ENCODE measurements around the gene PTGER3.
"Not testable (repeated sequence)": the region's sequence is repeated elsewhere in the genome, so short reads cannot be mapped to it uniquely, and the experiment has no call there.

PTGER3 gene

DNA sequence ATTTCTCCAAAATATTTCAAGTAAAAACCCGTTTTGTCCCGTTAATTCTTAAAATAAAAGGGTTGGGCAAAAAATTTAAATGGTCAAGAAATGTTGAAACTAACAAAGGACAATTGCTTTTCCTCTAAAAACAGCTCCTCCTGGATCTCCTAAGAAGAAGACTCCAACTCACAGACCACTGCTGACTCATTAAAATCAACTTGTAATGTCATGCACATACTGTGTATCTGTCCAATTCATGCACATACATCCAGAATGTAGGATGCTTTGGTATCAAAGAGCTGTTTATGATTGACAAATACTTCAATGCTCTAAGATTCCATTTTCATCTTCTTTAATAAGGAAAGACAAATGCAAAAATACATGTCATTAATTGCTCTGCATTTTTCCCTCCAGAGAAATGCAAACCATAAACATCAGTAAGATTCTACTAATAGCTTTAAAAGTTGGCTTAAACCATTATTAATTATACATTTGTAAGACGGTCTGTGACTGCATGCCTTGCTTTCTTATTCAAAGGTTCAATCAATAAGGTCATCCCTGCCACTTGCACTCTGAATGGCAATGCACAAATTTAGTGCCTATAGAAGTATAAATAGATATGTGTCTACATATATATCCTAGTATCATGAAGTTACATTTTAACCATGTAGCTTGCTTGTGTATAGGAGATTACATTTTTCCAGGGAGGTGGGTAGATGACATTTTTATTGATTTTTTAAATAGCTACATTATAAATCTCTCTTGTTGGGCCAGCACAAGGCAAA, 44.7 kb downstream of the PTGER3 start:
- no peak for DNase-seq

DNA sequence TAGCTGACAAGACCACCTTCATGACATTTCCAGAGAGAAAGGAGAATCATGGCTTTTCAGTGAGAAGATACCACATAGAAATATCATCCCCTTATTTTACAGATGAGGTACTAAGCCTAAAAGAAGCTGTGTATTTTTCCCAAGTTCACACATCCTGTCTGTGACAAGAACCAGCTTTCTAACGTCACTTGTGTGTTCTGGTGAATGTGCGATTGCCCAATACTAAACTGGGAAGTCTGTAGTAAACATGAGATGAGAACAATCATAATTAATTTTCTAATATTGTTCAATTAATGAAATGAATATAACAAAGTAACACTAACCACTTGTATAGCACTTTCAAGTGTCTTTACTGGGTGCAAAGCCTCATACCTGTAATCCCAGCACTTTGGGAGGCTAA, 46.0 kb downstream of the PTGER3 start:
- no peak for DNase-seq

DNA sequence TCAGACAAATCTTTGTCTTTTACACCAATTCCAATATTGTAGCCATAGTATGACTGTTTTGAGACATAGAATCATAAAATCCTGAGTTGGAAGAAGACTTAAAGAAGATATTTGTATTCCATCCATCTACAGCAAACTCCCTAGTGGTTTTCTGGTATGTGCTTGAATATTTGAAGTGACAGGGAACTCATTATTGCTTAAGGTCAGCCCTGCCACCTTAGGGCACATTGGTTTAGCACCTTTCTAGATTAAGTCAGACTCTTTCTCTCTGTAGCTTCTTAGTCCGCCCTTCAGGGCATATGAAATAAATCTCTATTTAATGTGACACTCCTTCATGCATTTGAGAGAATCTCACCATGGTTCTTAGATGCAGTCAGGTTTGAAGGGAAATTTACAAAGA, 49.8 kb downstream of the PTGER3 start:
- DNase-seq = no peak

DNA sequence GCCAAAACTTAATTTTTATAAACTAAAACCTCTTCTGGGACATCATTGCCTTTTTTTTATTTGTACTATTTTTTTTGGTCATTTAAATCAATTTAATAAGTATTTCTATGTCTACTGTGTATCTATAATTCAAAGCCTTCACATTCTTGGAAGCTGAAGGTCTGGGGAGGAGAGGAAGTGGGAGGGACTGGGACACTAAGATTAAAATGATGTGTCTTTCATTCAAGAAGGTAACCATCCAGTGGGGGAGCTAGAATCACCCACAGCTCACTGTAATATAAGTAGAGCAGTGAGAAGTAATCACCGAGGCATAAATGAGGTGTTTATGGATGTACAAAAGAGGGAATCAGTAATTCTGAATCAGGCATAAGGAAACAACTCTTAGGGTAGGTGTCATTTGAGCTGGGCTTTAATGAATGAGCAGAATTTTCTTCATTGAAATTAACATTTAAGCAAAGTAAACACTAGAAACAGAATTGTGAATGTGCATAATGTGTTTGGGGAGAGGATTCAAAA, 52.8 kb downstream of the PTGER3 start:
- DNase-seq = no peak

DNA sequence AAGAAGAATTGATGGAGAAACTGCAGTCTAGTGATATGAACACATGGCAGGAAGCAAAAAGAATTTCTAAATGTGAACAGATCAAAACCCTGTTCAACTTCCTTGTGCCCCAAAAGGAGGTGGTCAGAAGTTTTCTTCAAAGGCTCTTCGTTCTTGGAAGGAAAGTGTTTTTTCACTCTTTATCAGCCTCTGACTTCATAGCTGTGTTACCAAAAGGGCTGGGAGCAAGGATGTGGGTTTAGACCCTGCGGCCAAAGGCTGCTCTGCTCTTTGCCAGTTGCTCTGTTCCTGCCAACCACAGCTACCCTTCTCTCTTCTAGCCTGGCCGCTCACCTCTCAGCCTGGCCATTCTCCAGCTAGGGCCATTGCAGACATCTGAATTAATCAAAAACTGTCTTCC, 53.8 kb downstream of the PTGER3 start:
- no peak for DNase-seq

DNA sequence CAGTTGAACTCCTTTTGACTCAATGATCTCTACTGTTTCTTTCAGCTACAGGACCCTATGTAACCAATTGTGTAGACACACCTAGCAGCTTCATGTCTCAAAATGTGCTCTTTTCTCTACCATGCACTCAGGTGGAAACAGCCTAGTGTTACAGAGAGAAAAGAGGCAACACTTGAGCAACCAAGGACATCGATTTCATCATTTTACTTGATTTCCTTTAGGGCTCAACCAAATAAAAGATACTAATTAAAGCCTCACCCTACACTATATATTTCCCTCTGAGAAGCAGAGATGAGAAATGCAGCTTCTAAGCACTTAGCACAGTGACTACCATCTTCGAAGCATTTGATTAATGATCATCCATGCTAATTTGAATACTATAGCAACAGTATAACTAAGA, 55.1 kb downstream of the PTGER3 start:
- DNase-seq = no peak

DNA sequence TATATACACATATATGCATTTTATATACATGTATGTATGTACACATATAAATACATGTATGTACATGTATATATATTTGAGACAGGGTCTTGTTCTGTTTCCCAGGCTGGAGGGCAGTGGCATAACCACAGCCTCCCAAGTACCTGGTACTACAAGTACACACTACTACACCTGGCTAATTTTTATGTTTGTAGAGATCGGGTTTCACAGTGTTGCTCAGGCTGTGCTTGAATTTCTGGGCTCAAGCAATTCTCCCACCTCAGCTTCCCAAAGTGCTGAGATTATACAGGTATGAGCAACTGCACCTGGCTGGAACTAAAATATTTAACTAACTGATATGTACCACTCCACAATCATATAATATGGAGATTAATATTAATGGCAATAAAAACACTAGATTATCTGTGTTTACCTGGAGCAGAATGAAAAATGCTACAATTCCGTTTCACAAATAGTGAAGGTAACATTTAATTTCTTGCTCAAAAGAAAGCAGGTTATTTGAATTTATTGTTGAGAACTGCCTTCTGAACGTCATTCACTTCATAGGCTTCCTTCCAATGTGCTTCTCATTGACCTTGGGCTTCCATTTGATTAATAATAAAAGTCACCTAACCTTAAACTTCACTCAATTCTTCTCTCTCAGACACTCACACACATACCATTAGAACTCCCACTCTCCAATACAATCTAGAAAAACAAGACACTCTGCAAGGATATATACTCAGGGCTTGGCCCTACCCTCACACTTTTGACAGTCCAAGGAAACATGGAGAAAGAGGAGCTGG, 57.0 kb downstream of the PTGER3 start:
- no peak for DNase-seq

DNA sequence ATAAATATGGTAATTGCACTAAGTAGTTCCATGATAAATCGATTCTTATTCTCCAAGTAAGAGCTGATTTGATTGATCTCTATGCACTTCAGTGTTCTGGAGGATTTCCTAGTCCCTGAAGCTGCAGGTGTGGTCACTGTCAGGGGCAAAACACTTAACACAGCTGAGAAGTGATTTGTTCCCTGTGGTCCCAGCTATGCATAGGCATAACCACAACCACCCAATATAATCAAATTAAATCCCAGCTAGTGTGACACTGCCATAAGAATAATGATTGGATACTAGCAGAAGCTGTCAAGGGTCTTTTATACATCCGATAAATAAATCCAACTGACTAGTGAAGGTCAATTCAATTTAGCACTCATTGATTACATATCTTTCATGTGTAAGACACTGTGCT, 60.1 kb downstream of the PTGER3 start:
- DNase-seq = no peak

DNA sequence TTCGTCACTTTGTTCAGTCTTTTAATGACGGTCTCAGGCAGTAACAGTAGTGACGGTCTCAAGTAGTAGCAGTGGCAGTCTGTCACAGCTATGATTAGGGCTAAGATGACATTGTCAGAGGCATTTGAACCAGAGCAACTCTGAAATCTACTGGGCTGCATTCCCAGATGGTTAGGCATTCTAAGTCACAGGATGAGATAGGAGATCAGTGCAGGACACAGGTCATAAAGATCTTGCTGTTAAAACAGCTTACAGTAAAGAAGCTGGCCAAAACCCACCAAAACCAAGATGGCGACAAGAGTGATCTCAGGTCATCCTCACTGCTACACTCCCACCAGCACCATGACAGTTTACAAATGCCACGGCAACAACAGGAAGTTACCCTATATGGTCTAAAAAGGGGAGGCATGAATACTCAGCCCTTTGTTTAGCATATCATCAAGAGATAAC, 61.8 kb downstream of the PTGER3 start:
- not testable (repeated sequence) for DNase-seq

DNA sequence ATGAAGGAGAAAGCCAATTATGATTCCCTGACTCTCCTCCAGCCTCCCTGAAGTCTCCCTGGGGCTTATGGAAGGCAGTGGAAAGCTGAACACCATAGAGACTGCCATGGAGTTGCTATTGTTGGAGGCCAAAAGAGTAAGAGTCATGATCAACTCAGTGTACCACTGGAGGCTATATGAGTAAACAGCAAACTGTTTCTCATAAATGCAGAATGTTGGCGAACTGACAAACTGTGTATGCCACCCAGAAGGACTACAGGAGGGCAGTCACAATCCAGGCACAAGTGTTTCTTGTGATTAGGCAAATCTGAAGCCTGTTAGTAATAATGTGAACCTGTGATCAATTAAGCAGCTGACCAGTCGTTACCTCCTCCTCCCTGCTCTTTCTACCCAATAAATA, 62.3 kb downstream of the PTGER3 start:
- not testable (repeated sequence) for DNase-seq

DNA sequence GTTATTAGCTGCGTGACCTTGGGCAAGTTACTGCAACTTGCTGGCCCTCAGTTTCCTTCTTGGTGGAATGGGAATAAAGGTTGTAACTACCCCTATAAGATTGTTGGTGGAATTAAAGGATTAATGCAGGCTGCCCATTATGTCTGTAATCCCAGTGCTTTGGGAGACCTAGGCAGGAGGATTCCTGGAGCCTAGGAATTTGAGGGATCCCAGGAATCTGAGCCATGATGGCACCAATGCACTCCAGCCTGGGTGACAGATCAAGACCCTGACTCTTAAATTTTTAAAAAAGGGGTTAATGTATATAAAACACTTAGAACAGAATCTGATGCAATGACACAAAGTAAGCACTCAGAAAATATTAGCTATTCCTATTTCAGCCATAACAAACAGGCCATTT, 67.3 kb downstream of the PTGER3 start:
- no peak for DNase-seq

DNA sequence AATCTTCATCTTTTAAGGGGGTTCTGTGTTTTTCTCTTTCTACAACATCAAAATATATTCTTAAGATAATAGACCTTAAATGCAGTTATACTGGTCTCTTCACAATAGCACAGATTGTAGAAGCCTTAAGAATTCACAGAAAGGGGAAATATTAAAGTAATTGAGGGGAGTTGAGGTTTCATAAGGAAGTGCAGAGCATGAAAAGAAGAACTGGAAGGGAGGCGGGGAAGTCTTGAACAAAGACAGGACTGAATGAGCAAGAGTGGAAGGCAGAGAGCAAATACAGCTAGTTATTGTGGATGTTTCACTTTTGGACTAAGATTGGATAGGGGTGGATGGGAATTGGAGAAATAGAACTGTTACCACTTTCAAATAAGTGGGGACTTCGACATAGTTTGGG, 67.7 kb downstream of the PTGER3 start:
- DNase-seq = no peak

DNA sequence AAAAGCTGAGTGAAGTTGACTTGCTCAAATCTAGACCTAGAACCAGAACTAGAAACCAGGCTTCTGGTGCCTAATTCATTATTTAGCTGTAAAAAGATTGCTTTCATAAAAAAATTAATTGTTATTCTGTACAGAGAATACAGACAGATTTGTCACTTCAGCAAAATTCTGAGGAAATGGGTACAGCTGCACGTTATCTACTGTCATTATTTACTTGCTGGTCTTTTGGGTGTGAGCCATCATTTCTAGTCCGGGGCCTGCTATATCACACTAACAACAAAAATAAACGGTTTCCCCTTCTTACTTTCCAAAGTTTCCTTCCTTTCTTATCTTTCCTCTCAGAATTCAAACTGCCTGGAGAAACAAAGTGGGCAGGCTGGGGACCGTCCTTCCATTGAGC, 68.3 kb downstream of the PTGER3 start:
- DNase-seq = no peak

DNA sequence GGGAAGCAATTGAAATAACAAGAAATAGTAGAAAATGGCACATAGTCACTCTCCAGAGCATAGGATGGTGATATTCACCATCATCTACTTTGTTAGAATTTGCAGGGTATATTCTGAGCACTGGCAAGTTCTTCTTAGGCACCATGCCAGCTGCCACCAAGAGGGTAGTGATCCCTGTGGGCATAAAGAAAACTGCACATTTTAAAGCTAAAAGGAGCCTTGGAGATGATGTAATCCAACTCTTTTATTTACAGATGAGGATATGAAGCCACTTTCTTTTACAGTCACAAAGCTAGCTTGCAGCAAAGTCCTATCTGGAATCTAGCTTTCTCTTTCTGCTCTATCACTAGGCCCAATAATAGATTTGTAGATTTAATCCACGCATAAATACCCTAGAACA, 69.0 kb downstream of the PTGER3 start:
- no peak for DNase-seq

DNA sequence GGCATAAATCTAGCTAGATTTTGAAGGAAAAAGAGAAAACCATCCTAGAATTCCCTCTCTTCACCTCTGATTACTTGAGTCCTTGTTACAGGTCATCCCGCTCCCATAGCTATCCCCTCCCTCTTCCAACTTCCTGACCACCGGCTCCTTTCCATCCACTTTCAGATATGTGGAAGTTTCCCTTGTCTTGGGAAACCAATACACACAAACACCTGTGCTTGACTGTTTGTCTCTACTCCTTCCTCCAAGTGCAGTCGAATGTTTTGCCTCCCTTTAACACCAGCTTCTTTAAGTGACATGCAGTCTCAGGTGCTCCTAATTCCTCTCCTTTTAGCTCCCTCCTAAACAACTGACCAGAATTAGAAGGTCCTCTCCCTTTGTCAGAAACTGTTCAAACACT, 70.0 kb downstream of the PTGER3 start:
- DNase-seq = no peak

DNA sequence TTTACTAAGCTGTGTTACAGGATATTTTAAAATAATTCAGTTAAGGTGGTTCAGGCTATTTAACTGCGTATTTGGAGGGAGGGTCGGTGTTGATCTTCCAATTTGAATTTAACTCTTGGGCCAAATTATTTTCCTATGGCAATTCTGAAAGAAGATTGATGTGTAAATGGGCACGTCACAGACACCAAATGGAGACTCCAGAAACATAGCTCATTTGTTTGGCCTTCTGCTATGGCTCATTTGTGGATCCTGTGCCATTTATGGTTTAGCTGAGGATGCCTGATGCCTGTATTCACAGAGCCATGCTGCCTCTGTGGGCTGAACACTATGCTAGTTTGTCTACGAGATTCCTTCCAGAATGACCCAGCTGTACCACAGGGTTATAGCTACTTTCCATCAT, 70.6 kb downstream of the PTGER3 start:
- DNase-seq = no peak

DNA sequence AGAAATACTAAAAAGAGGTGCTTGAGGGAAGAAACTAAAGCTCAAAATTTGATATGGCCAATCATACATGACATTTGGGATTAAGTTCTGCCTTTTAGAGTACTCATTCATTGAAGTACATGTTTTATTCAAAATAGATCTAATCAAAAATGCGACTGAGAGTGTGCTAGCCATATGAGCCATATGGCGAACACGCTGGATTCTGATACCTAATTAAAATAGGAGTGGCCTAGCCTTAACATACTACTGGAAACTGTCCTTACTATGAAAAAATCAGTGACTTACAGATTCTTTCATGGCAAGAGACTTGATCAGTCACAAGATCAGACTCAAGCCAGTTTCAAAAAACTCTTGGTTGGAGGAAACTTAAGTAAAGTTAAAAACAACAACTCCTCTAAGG, 73.9 kb downstream of the PTGER3 start:
- no peak for DNase-seq

DNA sequence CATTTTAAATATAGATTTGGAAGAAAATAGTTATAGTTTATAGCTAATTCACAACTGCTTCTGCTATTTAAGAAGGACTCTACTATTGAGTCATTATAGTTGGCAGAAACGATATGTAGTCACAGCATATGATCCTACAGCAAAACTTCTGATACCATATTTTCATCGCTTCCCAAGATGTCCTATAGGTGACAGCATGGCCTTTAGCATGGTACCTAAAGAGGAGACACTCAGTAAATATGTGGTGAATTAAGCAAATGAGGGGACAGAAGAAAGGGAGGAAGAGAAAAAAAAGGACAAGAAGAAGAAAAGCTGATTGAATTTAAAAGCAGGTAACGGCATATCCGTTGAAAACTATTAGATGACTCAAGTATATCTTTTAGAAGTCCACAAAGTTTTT, 77.2 kb downstream of the PTGER3 start:
- no peak for DNase-seq

DNA sequence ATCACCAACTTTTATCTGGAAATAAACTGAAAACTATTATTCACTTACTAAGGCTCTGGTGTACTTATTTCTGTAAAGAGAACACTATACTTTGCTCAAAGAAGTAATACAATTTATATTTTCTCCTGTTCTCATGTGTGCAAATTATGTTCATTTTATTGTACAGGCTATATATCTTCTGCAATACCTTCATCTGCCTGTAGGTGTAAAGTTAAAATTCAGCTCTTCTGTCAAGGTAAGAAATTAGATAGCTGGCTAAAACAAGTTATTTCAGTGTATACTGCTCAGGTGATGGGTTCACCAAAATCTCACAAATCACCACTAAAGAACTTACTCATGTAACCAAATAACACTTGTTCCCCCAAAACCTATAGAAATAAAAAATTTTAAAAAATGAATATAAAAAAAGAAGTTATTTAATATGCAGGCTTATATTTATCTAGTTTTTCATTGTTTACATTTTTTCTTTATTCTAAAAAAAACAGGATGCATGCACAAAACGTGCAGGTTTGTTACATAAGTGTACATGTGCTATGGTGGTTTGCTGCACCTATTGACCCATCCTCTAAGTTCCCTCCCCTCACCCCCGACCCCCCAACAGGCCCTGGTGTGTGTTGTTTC, 81.5 kb downstream of the PTGER3 start:
- DNase-seq = no peak

DNA sequence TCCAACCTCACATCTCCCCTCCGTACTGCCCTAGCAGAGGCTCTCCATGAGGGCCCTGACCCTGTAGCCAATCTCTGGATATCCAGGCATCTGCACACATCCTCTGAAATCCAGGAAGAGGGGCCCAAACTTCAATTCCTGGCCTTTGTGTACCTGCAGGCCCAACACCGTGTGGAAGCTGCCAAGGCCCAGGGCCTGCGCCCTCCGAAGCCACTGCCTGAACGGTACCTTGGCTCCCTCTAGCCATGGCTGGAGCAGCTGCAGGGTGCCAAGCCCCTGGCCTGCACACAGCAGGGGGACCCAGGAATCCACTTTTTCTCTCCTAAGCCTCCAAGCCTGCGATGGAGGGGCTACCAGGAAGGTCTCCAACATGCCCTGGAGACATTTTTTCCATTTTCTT, 84.2 kb downstream of the PTGER3 start:
- DNase-seq = no peak

DNA sequence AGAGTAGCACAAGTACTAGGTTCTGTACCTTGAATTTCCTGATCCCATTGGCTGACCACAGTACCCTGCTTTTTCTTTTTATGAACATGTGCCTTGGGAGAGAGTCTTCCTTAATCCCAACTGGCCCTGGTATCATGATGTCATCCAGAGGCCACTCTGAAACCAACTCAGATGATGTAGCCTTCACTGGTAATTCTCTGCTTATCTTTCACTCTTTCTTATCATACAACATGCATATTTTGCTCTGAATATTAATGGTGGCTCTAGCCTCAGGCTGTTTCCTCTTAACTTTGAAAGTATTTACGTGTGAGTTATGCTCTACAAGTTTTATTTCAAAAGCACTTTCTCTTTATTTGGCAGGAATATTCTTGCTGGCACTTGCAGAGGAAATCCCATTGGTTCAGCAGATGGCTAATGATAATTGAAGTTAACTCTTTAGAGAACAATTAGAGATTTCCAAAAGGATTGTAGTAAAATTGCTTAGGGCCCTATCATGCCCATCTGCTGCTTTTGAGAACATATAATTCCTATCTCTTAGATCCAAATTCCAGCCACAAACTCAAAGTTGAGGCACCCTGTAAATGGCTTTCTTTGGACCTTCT, 86.1 kb downstream of the PTGER3 start:
- no peak for DNase-seq

DNA sequence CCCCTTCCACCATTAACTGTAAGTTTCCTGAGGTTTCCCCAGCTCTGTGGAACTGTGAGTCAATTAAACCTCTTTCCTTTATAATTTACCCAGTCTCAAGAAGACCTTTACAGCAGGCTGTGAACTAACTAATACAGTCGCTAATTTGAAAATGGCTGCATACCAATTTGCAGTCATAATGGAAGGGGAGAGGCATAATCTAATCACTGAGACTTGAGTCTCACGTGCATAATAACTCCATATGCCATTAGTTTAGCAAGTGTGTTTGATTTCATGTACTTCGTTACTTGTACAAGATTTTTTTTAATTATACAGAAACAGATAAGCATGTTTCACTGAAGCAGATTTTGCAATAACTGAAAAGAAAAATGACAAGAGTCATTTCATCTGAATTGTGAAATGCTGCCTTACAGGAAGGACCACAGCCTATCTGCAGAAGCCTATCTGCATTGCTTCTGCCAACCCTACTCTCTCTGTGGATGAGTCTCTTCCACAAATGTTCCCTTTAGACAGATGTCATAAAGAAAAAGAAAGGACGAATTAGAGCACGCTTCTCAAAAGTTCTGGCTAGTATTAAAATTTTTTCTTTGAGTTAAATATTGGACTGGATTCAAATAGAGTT, 99.1 kb downstream of the PTGER3 start:
- no peak for DNase-seq

DNA sequence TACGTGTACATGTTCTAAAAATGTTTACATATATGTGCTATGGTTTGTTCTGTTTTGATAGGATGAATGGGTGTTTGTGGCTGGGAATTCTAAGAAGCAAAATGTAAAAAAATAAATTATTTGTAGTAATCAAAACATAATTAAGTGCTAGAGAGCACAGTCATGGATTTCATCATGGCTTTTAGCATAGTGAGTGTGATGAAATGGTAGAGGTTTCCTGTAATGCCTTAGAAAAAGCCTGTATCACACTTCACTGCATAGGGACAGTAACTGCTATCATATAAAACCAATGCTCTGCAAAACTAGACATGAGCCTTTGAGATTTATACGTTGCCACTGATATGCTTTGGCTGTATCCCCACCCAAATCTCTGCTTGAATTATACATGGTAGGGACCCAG, 99.8 kb downstream of the PTGER3 start:
- DNase-seq = no peak
